ENCODE measurements around the gene ENPP3.
A peak's percentile ranks its signal among the peaks of the same experiment; 100 is the strongest.

Gene ENPP3

GRCh38 chr6:131636880-131637792, at the start of gene ENPP3:
Gene ENPP3, plus strand, starts transcription at chr6:131637302. Its CDS starts 83 bp downstream, at chr6:131637385.
- DNase-seq = no peak

GRCh38 chr6:131587909-131588308, 49.2 kb upstream of the ENPP3 start:
- no peak for DNase-seq

GRCh38 chr6:131588643-131589042, 48.5 kb upstream of the ENPP3 start:
- DNase-seq = no peak

GRCh38 chr6:131592935-131593334, 44.2 kb upstream of the ENPP3 start:
- DNase-seq = no peak

GRCh38 chr6:131594074-131594473, 43.0 kb upstream of the ENPP3 start:
- DNase-seq = no peak

- DNase-seq = no peak
Observed at GRCh38 chr6:131597446-131597845, 39.7 kb upstream of the ENPP3 start.

DNA sequence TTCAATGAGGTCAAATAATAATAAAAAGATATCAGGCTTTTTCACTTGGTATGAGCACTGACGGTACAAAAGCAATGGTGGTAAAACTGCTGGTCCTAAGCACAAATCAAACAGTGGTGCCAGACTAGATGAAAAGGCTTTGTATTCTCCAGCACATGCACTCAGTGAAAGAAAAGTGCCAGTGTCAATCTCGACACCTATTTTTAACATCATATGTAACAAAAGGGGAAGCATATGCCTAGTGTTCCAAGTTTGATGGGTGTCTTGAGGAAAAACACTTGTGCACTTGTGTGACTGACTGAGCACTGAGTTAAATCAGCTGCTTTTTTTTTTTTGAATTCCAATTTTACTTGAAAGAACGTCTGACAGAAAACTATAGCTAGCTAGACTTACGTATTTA, 36.4 kb upstream of the ENPP3 start:
- no peak for DNase-seq

DNA sequence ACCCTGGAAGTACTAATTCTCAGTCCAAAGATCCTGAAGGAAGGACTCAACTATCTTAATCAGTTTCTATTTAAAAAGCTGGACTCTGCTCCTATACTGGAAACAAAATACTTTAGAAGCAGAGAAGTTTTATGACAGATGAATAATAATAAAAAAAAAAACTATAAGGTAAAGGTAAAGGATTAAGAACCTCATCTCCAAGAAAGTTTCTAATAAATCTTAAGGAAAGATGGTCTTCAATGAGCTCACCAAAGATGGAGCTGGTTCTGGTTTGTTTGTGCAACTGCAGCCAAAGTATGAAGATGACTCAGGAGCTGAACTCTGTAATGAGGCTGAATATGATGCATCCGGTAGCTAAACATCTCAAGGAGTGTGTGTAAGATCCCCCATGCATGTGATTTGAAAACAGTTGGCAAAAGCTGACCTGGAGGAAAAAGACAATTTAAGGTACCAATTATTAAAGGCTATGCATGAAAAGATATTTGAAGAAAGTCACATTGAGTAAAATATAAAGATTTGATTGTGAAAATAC, 34.3 kb upstream of the ENPP3 start:
- no peak for DNase-seq

GRCh38 chr6:131613296-131613925, 23.7 kb upstream of the ENPP3 start:
- no peak for DNase-seq

DNA sequence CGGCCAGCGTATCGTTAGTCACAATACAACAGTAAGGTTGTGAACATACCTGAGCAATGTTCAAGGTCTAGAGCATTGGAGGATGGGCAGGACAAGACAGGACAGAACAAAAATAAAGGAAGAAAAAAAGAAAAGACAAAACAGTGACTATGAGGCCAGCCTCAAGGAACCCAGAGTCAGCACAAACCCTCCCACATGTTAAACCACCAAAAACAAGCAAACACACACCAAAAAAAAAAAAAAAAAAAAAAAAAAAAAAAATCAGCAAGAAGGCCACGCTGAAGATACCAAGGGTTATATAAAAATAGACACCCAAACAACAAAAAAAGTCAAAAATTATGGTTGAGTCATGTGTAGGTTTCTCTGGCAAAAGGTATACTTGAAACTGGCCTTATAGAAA, 21.8 kb upstream of the ENPP3 start:
- no peak for DNase-seq

DNA sequence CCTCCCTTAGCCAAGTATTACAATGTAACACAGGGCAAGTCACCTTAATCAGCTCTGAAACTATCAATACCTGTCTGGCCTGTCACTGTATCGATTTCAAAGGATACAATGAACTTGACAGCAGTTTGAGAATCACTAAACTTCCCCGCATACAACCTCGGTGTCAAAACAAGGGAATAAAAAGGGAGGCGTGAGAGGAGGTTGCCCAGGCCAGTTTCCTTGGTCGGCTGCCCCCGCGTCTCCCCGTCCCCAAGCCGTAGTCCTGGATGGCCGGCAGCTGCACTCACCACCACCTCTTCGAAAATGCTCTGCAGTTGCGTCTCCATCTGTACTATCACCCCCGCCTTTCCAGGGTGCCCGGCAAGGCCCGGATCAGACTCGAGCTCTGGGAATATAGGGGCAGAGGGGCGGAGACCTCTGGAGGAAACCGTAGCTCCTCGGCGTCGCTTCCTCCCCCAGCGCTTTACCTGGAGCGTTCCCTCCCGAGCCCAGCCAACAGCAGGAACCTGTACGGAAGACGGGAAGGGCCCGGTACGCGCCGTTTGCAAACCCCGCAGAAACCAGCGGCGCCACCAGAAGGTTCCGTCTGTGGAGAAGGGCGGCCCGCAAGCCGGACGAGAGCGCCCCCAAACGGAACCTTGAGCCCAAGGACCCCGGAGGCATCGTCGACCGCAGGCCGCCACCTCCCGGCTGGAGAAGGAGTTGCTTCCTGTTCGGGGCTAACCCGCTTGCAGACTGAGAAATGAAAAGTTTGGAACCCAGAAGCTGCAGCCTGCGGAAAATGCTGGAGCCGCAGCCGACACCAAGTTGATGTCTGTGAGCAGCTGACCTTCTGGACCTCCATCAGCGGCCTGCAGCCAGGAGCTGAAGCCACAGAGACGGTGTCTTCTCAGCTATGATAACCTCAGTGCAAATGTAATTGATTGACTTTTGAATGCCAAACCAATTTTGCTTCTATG, 9.1 kb upstream of the ENPP3 start, which contains the start of gene MED23:
TSS of gene MED23 (minus strand) at position 519 of the 959 bp plus-strand sequence. CDS start at position 326, 193 bp downstream.
- DNase-seq = peak; percentile 99

DNA sequence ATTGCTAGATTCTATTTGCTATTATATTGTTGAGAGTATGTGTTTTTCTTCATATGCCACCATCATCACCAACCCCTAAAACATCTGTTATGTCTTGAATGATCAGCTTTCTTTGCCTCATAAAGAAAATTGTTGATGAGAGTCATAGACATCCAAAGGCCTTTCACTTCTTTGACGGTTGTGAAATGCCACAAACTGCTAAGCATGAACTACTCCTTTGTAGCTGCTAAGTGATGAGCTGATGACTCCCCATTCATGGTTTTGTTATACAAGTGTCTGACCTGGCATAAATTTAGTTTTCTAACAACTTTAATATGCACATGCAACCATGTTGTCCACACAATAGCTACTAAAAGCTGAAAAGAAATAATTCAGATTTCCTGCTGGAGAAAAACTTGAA, 8.4 kb upstream of the ENPP3 start:
- no peak for DNase-seq

DNA sequence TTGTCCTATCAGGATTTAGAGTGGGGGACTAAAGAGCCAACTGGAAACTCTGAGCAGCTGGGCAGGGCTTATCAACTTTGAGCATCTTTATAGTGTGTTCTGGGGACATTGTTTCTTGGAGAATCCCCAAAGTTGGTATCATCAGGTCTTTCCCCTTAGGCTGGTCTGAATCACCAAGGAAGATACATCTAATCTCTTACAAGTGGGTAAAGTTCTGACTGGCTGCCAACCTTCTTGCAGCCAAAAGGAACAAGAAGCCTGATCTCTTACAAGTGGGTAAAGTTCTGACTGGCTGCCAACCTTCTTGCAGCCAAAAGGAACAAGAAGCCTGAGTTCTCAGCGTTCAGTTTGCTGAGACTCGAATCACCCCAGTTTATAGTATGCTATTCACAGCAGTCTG, 7.5 kb upstream of the ENPP3 start:
- no peak for DNase-seq

GRCh38 chr6:131631625-131632289, 5.3 kb upstream of the ENPP3 start:
- DNase-seq = no peak

DNA sequence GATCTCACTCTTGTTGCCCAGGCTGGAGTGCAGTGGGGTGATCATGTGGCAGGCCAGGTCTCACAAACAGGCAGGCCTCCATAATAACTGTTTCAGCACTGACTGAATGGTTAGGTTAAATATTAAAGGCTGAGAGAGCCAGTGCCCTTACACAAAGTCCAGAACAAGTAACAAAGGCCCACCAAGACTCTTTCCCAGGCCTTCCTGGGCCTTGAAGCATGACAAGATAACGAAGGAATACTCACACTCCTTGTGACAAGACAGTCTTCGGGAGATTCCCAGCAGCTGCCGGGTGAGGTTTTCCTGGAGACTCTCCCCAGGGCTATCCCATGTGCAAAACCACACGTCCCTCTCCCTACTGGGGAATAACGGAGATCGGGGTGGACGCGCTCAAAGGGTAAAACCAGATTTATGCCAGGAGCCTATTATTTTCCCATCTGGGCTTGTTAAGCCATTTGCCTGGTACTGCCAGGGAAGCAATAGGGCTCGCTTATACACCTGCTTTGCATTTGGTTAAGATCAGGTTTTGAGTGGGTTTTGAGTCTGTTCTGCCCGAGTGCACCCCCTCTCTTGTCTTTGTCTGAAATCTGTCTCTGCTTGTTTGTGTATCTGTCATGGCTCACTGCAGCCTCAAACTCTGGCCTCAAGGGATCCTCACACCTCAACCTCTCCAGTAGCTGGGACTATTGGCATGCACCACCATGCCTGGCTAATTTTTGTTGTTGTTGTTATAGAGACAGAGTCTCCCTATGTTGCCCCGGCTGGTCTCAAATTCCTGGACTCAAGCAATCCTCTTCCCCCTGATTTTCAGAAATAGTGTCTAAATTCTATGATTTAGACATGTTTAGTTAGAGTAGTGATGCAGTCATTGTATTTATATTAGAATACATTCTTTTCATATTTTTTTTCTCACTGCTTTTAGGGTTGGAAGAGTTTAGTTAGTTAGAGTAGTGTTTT, 1.4 kb upstream of the ENPP3 start:
- no peak for DNase-seq

DNA sequence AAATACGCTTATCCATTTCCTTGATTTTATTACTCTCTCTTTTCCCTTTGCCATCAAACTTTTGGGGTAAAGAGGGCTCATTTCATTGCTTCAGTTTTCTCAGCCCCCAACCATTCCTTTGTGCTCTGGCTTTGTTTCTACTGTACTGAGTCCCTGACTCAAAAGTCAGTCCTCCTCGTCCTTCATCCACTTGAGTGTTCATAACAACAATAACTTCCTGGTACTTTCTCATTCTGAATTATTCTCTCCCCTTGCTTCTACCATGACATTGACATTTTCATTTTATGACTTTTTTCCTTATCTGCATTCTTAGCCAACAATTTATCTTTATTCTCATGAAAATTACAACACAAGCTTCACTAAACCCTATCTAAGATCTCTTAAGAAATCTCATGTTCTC, 911 bp downstream of the ENPP3 start:
- DNase-seq = no peak

DNA sequence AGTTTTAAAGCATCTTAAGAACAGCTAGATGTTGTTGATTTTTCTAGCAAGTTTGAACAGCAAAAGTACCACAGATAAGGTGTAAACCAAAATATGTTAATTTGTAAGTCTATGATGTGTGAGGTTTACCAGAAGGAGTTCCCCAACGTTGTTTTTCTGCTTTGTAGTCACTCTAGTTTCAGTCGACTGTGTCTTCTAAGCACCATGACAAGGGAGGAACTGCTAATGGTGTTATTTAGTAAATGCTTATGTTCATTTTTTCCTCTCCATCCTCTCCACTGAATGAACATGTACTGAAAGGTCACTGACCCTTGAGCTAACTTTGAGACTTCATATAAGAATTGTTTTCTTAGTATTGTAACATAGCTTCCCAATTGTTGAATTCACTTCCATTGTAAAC, 3.0 kb downstream of the ENPP3 start:
- no peak for DNase-seq

DNA sequence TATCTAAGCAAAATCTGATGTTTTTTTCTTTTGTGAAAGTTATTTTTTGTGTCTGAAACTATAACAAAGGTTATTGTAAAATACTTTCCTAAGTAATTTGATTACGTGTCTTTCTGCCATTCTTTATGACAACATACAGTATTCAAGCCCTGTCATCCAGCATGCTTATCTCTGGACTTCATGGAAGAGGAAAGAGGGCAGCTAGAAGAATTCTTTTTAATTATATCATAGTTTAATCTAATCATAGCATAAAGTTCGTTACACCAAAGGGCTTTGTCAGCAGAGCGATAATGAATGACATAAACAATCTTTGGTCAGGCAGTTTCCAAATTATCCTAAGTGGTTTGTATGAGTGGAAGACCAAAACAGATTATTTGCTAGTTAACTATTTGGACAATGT, 3.5 kb downstream of the ENPP3 start:
- no peak for DNase-seq

GRCh38 chr6:131641554-131641953, 4.5 kb downstream of the ENPP3 start:
- DNase-seq = no peak

GRCh38 chr6:131642565-131642964, 5.5 kb downstream of the ENPP3 start:
- DNase-seq = no peak

All from retina (tissue), 1 donor.